Psoas muscle (tissue), 8 donors: ENCODE results near the gene KHDRBS1. TPM values are rescaled to one million over a fixed set of nuclear protein-coding genes. Genes with fewer than 3 reads are reported as not detected.

ENCODE experiments used
- ATAC-seq, 4 donors: fragments of 200-7000 bp; cut with Tn5 transposase; one replicate each; pipeline ENCODE4 v1.9.1; 2020; ENCODE audit warnings: moderate library complexity in 3 of 4, mild to moderate bottlenecking in 2 of 4
- DNase-seq, 2 donors: peaks; one replicate each; pipeline ENCODE4 v3.0.0-alpha.2; 2020
- H3K27ac ChIP-seq: fragments of 200-600 bp; one replicate; pipeline ENCODE4 v1.8.0; 2022
- H3K27me3 ChIP-seq, 3 donors: fragments of 200-600 bp in 1 of 3; one replicate each; pipeline versions ENCODE4 v1.6.1 to v1.8.0; 2013 to 2022; ENCODE audit warnings: low read length in 2 of 3, mild to moderate bottlenecking in 2 of 3, moderate library complexity in 1 of 3; ENCODE audit not compliant: insufficient read depth in 3 of 3
- H3K36me3 ChIP-seq, 2 donors: fragments of 200-600 bp in 1 of 2; one replicate each; pipeline versions ENCODE4 v1.6.1 to v1.8.0; 2013 to 2022; ENCODE audit warnings: low read depth in 1 of 2, mild to moderate bottlenecking in 1 of 2, moderate library complexity in 1 of 2; ENCODE audit not compliant: insufficient read depth in 1 of 2
- H3K4me1 ChIP-seq: fragments of 200-600 bp; one replicate; pipeline ENCODE4 v1.8.0; 2022
- H3K4me3 ChIP-seq: fragments of 200-600 bp; one replicate; pipeline ENCODE4 v1.8.0; 2022; ENCODE audit warnings: mild to moderate bottlenecking
- H3K9me3 ChIP-seq: fragments of 200-600 bp; one replicate; pipeline ENCODE4 v1.8.0; 2022
- CTCF ChIP-seq: fragments of 200-600 bp; IDR thresholded peaks from one replicate; pipeline ENCODE4 v1.8.0; 2022; ENCODE audit warnings: antibody characterized with exemption
- WGBS, 3 donors: extraction: QIAGEN DNeasy Blood & Tissue Kit; methylation state at CpG; one replicate each; pipeline versions ENCODE4 v1.1.6 to v1.1.7; 2013; 5-methylcytosine and 5-hydroxymethylcytosine counted together
- intact Hi-C, 2 donors: fragments of 100-400 bp; cut with DNase I; formaldehyde crosslinking; loops; one replicate each; pipeline versions ENCODE4 v1.11.0 to v1.14.2; 2022
- polyA plus RNA-seq, 3 donors: library from polyadenylated mRNA; stranded (reverse); fragments of 200-250 nt; gene quantifications; one replicate each; pipeline ENCODE4 v1.2.3, GENCODE V29; 2013
- total RNA-seq, 4 donors: library from RNA; stranded (reverse); fragmentation: NEBNext Ultra II Directional in 2 of 4; extraction: Animal tissue kit (Norgen Biotek cat#: 25700) in 2 of 4; gene quantifications; one replicate each; pipeline versions ENCODE4 v1.2.1 to v1.2.4, GENCODE V29; 2021 to 2023
- donor health status: healthy with polysubstance abuse.
- donor health status: DM: no; HTN: no; CAD: no; lungs with moderate emphysema.
- donor health status: Bipolar disorder and iron deficiency.
- donor health status: healthy.
- donor health status: DM: yes; HTN: yes; CAD: no.
- donor health status: DM: no; HTN: no; CAD: no.
- donor health status: DM: no; HTN: no; CAD: no.
- donor health status: DM: yes; HTN: yes; CAD: no.

The KHDRBS1 gene
- total and polyA plus RNA-seq, 7 donors: 30.6 to 64.5 (median 46.5) TPM

GRCh38 chr1:32007591-32007940 is 6.1 kb upstream of the KHDRBS1 start:
- no peak overlapping the region for H3K27ac ChIP-seq
- H3K36me3 ChIP-seq: no peaks in the 10 kb centered on the region
- H3K27me3 ChIP-seq: no peaks in the 10 kb centered on the region
- DNase-seq (no peak), ATAC-seq (no peak)
- TF ChIP-seq CTCF: no peak
- intact Hi-C loops: no loop called here
- H3K9me3 ChIP-seq: no peaks in the 10 kb centered on the region
- peaks cover 1% of the 10 kb centered on the region for H3K4me1 ChIP-seq
- 80 to 90% (median 80%) methylated on average over 1 of the region's 1 CpG for WGBS, 3 donors
- no peak overlapping the region for H3K4me3 ChIP-seq

GRCh38 chr1:32010246-32010645 is 3.4 kb upstream of the KHDRBS1 start:
- no peak overlapping the region for H3K27ac ChIP-seq
- H3K9me3 ChIP-seq: no peaks in the 10 kb centered on the region
- 77 to 88% (median 80%) methylated on average over 5 of the region's 5 CpGs for WGBS, 3 donors
- DNase-seq (no peak), ATAC-seq (no peak)
- H3K36me3 ChIP-seq: no peaks in the 10 kb centered on the region
- no peak overlapping the region for H3K4me3 ChIP-seq
- H3K4me1 ChIP-seq: peaks cover 6% of the 10 kb centered on the region
- TF ChIP-seq CTCF: no peak
- no peaks in the 10 kb centered on the region for H3K27me3 ChIP-seq
- intact Hi-C loops: no loop called here

- no peak for TF ChIP-seq CTCF
- H3K9me3 ChIP-seq: no peaks in the 10 kb centered on the region
- H3K4me1 ChIP-seq: peaks cover 29% of the 10 kb centered on the region
- no peak for DNase-seq
- peak overlapping the region; percentile 98 for H3K27ac ChIP-seq
- H3K27me3 ChIP-seq: no peaks in the 10 kb centered on the region
- ATAC-seq: no peak
- 55 to 60% (median 58%) methylated on average over 12 of the region's 12 CpGs for WGBS, 3 donors
- no peaks in the 10 kb centered on the region for H3K36me3 ChIP-seq
- H3K4me3 ChIP-seq: peak overlapping the region; percentile 99
- intact Hi-C loops: no loop called here
Observed at GRCh38 chr1:32012709-32013385, 821 bp upstream of the KHDRBS1 start.

GRCh38 chr1:32014199-32014947 is 705 bp downstream of the KHDRBS1 start:
- intact Hi-C loops: loop anchor here in 1 of 2 donors (2.0 kb wide), 1 partner anchor 44 kb away; no protein-coding TSS in a partner anchor
- 0 to 1% (median 0%) methylated on average over 45 to 55 of the region's 55 CpGs for WGBS, 3 donors
- no peak for TF ChIP-seq CTCF

More at GRCh38 chr1:32014199-32014947, 705 bp downstream of the KHDRBS1 start:
- DNase-seq (peak; percentile 50 to 71), ATAC-seq (peak; percentile 26 to 46 (median 32))
- Histone ChIP-seq H3K4me3 (peak overlapping the region; percentile 99), H3K4me1 (peaks cover 42% of the 10 kb centered on the region), H3K9me3 (no peaks in the 10 kb centered on the region), H3K27ac (peak overlapping the region; percentile 98), H3K27me3 (no peaks in the 10 kb centered on the region), H3K36me3 (no peaks in the 10 kb centered on the region)
